SK-N-SH treated with all-trans-retinoic acid at 6 μM for 48 hours (cell line): ENCODE measurements around the gene EXOC7.

ENCODE experiments used
- ATAC-seq: fragments of 200-7000 bp; cut with Tn5 transposase; 3 replicates; pipeline ENCODE4 v1.9.1; 2020; ENCODE audit warnings: mild to moderate bottlenecking, moderate library complexity
- ARNTL ChIP-seq: fragments of 450-650 bp; formaldehyde crosslinking; IDR thresholded peaks from 2 replicates; pipeline ENCODE4 v1.5.0; 2020; ENCODE audit warnings: low read depth, mild to moderate bottlenecking, moderate library complexity, borderline replicate concordance
- BACH2 ChIP-seq: fragments of 250-450 bp; sonication (Bioruptor Pico); IDR thresholded peaks from 2 replicates; pipeline ENCODE4 v1.9.0; 2021; ENCODE audit warnings: mild to moderate bottlenecking, borderline replicate concordance
- CREB5 ChIP-seq: fragments of 250-450 bp; sonication (Bioruptor Pico); IDR thresholded peaks from 2 replicates; pipeline ENCODE4 v1.5.1; 2020; ENCODE audit warnings: low read depth, mild to moderate bottlenecking, moderate library complexity
- CSDC2 ChIP-seq: fragments of 250-450 bp; sonication (Bioruptor Pico); IDR thresholded peaks from 2 replicates; pipeline ENCODE4 v1.5.0; 2020; ENCODE audit warnings: mild to moderate bottlenecking, moderate library complexity
- CSRNP3 ChIP-seq: fragments of 250-450 bp; sonication (Bioruptor Pico); IDR thresholded peaks from 2 replicates; pipeline ENCODE4 v1.5.1; 2021; ENCODE audit warnings: mild to moderate bottlenecking, moderate library complexity
- ESRRG ChIP-seq: fragments of 250-450 bp; sonication (Bioruptor Pico); IDR thresholded peaks from 2 replicates; pipeline ENCODE4 v1.6.1; 2021; ENCODE audit warnings: mild to moderate bottlenecking
- GLIS3 ChIP-seq: fragments of 250-450 bp; sonication (Bioruptor Pico); IDR thresholded peaks from 2 replicates; pipeline ENCODE4 v1.5.0; 2020; ENCODE audit warnings: mild to moderate bottlenecking, moderate library complexity
- ISL1 ChIP-seq: fragments of 250-450 bp; sonication (Bioruptor Pico); IDR thresholded peaks from 2 replicates; pipeline ENCODE4 v2.1.2; 2022; ENCODE audit warnings: mild to moderate bottlenecking, moderate library complexity
- OSR1 ChIP-seq: fragments of 250-450 bp; sonication (Bioruptor Pico); IDR thresholded peaks from 2 replicates; pipeline ENCODE4 v1.8.0; 2022; ENCODE audit warnings: moderate library complexity, mild to moderate bottlenecking, inconsistent platforms
- PPARA ChIP-seq: fragments of 250-450 bp; sonication (Bioruptor Pico); IDR thresholded peaks from 2 replicates; pipeline ENCODE4 v1.5.0; 2020; ENCODE audit warnings: mild to moderate bottlenecking, borderline replicate concordance
- RARB ChIP-seq: fragments of 250-450 bp; sonication (Bioruptor Pico); IDR thresholded peaks from 2 replicates; pipeline ENCODE4 v1.8.0; 2021; ENCODE audit warnings: mild to moderate bottlenecking, moderate library complexity
- SNAI2 ChIP-seq: fragments of 250-450 bp; sonication (Bioruptor Pico); IDR thresholded peaks from 2 replicates; pipeline ENCODE4 v1.5.0; 2020; ENCODE audit warnings: mild to moderate bottlenecking, moderate library complexity
- TCF4 ChIP-seq: fragments of 250-450 bp; sonication (Bioruptor Pico); IDR thresholded peaks from 2 replicates; pipeline ENCODE4 v1.8.0; 2021; ENCODE audit warnings: mild to moderate bottlenecking, moderate library complexity, borderline replicate concordance
- TOX ChIP-seq: fragments of 250-450 bp; sonication (Bioruptor Pico); IDR thresholded peaks from 2 replicates; pipeline ENCODE4 v1.8.0; 2021; ENCODE audit warnings: mild to moderate bottlenecking, moderate library complexity, borderline replicate concordance
- ZC3H10 ChIP-seq: fragments of 250-450 bp; sonication (Bioruptor Pico); IDR thresholded peaks from 2 replicates; pipeline ENCODE4 v1.5.1; 2021; ENCODE audit warnings: mild to moderate bottlenecking, moderate library complexity
- ZFP3 ChIP-seq: fragments of 250-450 bp; sonication (Bioruptor Pico); IDR thresholded peaks from 2 replicates; pipeline ENCODE4 v1.5.0; 2020; ENCODE audit warnings: mild to moderate bottlenecking, moderate library complexity
- ZNF565 ChIP-seq: fragments of 450-650 bp; formaldehyde crosslinking; conservative IDR thresholded peaks from 2 replicates; pipeline ENCODE4 v1.5.0; 2020; ENCODE audit warnings: low read depth, mild to moderate bottlenecking, moderate library complexity
- ZNF8 ChIP-seq: fragments of 450-650 bp; formaldehyde crosslinking; IDR thresholded peaks from 2 replicates; pipeline ENCODE4 v1.5.0; 2020; ENCODE audit warnings: mild to moderate bottlenecking, moderate library complexity
- TF ChIP-seq, protein P1 (sequence below): fragments of 250-450 bp; sonication (Bioruptor Pico); IDR thresholded peaks from 2 replicates; pipeline ENCODE4 v1.5.0; 2020; ENCODE audit warnings: mild to moderate bottlenecking, moderate library complexity
- TF ChIP-seq, protein P2 (sequence below): fragments of 250-450 bp; sonication (Bioruptor Pico); IDR thresholded peaks from 2 replicates; pipeline ENCODE4 v1.8.0; 2020; ENCODE audit warnings: mild to moderate bottlenecking, moderate library complexity, borderline replicate concordance

Gene EXOC7

GRCh38 chr17:76121932-76122430, 18.4 kb upstream of the EXOC7 start:
- no peak for ATAC-seq
- TF ChIP-seq ZNF8 (no peak), ZNF565 (CRISPR knock-in tag) (no peak), ARNTL (CRISPR knock-in tag) (no peak), ESRRG (CRISPR knock-in tag) (no peak), GLIS3 (CRISPR knock-in tag) (no peak), ISL1 (CRISPR knock-in tag) (no peak), TOX (CRISPR knock-in tag) (no peak), OSR1 (CRISPR knock-in tag) (no peak), RARB (CRISPR knock-in tag) (no peak), ZFP3 (no peak), TCF4 (CRISPR knock-in tag) (no peak), PPARA (CRISPR knock-in tag) (no peak), BACH2 (CRISPR knock-in tag) (no peak), CREB5 (CRISPR knock-in tag) (no peak), CSDC2 (no peak), ZC3H10 (no peak)
- TF ChIP-seq, protein P1, sequence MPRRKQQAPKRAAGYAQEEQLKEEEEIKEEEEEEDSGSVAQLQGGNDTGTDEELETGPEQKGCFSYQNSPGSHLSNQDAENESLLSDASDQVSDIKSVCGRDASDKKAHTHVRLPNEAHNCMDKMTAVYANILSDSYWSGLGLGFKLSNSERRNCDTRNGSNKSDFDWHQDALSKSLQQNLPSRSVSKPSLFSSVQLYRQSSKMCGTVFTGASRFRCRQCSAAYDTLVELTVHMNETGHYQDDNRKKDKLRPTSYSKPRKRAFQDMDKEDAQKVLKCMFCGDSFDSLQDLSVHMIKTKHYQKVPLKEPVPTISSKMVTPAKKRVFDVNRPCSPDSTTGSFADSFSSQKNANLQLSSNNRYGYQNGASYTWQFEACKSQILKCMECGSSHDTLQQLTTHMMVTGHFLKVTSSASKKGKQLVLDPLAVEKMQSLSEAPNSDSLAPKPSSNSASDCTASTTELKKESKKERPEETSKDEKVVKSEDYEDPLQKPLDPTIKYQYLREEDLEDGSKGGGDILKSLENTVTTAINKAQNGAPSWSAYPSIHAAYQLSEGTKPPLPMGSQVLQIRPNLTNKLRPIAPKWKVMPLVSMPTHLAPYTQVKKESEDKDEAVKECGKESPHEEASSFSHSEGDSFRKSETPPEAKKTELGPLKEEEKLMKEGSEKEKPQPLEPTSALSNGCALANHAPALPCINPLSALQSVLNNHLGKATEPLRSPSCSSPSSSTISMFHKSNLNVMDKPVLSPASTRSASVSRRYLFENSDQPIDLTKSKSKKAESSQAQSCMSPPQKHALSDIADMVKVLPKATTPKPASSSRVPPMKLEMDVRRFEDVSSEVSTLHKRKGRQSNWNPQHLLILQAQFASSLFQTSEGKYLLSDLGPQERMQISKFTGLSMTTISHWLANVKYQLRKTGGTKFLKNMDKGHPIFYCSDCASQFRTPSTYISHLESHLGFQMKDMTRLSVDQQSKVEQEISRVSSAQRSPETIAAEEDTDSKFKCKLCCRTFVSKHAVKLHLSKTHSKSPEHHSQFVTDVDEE: no peak
- TF ChIP-seq, protein P2, sequence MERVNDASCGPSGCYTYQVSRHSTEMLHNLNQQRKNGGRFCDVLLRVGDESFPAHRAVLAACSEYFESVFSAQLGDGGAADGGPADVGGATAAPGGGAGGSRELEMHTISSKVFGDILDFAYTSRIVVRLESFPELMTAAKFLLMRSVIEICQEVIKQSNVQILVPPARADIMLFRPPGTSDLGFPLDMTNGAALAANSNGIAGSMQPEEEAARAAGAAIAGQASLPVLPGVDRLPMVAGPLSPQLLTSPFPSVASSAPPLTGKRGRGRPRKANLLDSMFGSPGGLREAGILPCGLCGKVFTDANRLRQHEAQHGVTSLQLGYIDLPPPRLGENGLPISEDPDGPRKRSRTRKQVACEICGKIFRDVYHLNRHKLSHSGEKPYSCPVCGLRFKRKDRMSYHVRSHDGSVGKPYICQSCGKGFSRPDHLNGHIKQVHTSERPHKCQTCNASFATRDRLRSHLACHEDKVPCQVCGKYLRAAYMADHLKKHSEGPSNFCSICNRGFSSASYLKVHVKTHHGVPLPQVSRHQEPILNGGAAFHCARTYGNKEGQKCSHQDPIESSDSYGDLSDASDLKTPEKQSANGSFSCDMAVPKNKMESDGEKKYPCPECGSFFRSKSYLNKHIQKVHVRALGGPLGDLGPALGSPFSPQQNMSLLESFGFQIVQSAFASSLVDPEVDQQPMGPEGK (CRISPR knock-in tag): no peak

DNA sequence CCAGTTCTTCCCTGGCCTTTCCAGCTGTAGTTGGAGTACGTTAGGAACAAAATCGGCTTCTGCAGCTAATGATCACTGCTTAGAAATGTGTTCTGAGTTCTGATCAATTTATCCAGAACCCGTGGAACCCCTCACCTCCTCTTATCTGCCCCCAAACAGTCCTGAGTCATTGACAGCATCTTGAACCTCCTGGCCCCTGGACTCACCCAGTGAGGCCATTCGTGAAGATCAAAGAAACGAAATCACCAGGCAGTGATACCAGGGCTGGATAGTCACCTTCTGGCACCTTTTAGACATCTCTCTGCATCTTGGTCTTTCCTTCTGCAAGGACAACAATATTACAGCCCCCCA, 17.0 kb upstream of the EXOC7 start:
- TF ChIP-seq RARB (CRISPR knock-in tag) (no peak), SNAI2 (CRISPR knock-in tag) (no peak), CSDC2 (no peak), TCF4 (CRISPR knock-in tag) (no peak), BACH2 (CRISPR knock-in tag) (no peak), CREB5 (CRISPR knock-in tag) (no peak), ZC3H10 (no peak), CSRNP3 (CRISPR knock-in tag) (no peak)
- TF ChIP-seq, protein P1: no peak
- no peak for ATAC-seq
